SK-N-SH treated with all-trans-retinoic acid at 6 μM for 48 hours (cell line): ENCODE data around the gene YEATS2.

Source experiments
- ARNTL ChIP-seq: fragments of 450-650 bp; formaldehyde crosslinking; IDR thresholded peaks from 2 replicates; pipeline ENCODE4 v1.5.0; 2020; ENCODE audit warnings: low read depth, mild to moderate bottlenecking, moderate library complexity, borderline replicate concordance
- BACH2 ChIP-seq: fragments of 250-450 bp; sonication (Bioruptor Pico); IDR thresholded peaks from 2 replicates; pipeline ENCODE4 v1.9.0; 2021; ENCODE audit warnings: mild to moderate bottlenecking, borderline replicate concordance
- ESRRG ChIP-seq: fragments of 250-450 bp; sonication (Bioruptor Pico); IDR thresholded peaks from 2 replicates; pipeline ENCODE4 v1.6.1; 2021; ENCODE audit warnings: mild to moderate bottlenecking
- PPARA ChIP-seq: fragments of 250-450 bp; sonication (Bioruptor Pico); IDR thresholded peaks from 2 replicates; pipeline ENCODE4 v1.5.0; 2020; ENCODE audit warnings: mild to moderate bottlenecking, borderline replicate concordance
- TCF4 ChIP-seq: fragments of 250-450 bp; sonication (Bioruptor Pico); IDR thresholded peaks from 2 replicates; pipeline ENCODE4 v1.8.0; 2021; ENCODE audit warnings: mild to moderate bottlenecking, moderate library complexity, borderline replicate concordance
- TOX ChIP-seq: fragments of 250-450 bp; sonication (Bioruptor Pico); IDR thresholded peaks from 2 replicates; pipeline ENCODE4 v1.8.0; 2021; ENCODE audit warnings: mild to moderate bottlenecking, moderate library complexity, borderline replicate concordance
- ZC3H10 ChIP-seq: fragments of 250-450 bp; sonication (Bioruptor Pico); IDR thresholded peaks from 2 replicates; pipeline ENCODE4 v1.5.1; 2021; ENCODE audit warnings: mild to moderate bottlenecking, moderate library complexity
- ZNF8 ChIP-seq: fragments of 450-650 bp; formaldehyde crosslinking; IDR thresholded peaks from 2 replicates; pipeline ENCODE4 v1.5.0; 2020; ENCODE audit warnings: mild to moderate bottlenecking, moderate library complexity
- TF ChIP-seq, protein P1 (sequence below): fragments of 250-450 bp; sonication (Bioruptor Pico); IDR thresholded peaks from 2 replicates; pipeline ENCODE4 v1.5.1; 2020; ENCODE audit warnings: low read depth, mild to moderate bottlenecking, moderate library complexity
- TF ChIP-seq, protein P2 (sequence below): fragments of 250-450 bp; sonication (Bioruptor Pico); IDR thresholded peaks from 2 replicates; pipeline ENCODE4 v1.8.0; 2020; ENCODE audit warnings: mild to moderate bottlenecking, moderate library complexity, borderline replicate concordance
- TF ChIP-seq, protein P3 (sequence below): fragments of 250-450 bp; sonication (Bioruptor Pico); IDR thresholded peaks from 2 replicates; pipeline ENCODE4 v1.5.1; 2021; ENCODE audit warnings: mild to moderate bottlenecking, moderate library complexity

DNA sequence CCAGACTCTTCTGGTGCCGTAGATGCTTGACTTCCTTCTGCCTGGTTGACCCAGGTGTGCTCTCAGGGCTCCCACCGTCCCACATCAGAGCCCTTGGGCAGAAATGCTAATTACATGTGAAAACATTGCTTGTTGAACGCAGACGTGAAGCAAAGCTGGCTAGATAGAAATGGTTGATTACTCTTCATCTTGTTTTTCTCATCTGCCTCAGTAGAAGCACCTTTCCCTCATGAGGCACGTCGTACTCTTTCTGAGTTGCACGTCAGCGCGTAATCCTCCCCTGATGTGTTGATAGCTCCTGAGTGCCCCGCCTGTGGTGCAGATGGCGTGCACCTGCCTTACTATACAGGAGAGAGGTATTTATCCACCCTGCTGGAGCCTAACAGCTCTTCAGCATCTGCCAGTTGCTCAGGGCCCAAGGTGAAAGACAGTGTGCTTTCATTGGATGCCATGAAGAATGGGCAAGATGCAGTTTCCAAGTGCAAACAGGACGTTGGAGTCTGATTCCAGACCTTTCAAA, 109.7 kb downstream of the YEATS2 start:
- TF ChIP-seq, protein P1, sequence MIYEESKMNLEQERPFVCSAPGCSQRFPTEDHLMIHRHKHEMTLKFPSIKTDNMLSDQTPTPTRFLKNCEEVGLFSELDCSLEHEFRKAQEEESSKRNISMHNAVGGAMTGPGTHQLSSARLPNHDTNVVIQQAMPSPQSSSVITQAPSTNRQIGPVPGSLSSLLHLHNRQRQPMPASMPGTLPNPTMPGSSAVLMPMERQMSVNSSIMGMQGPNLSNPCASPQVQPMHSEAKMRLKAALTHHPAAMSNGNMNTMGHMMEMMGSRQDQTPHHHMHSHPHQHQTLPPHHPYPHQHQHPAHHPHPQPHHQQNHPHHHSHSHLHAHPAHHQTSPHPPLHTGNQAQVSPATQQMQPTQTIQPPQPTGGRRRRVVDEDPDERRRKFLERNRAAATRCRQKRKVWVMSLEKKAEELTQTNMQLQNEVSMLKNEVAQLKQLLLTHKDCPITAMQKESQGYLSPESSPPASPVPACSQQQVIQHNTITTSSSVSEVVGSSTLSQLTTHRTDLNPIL, result no peak
- TF ChIP-seq TOX (CRISPR knock-in tag) (no peak), ESRRG (CRISPR knock-in tag) (no peak), PPARA (CRISPR knock-in tag) (no peak), BACH2 (CRISPR knock-in tag) (no peak), TCF4 (CRISPR knock-in tag) (no peak), ARNTL (CRISPR knock-in tag) (no peak), ZC3H10 (CRISPR knock-in tag) (no peak), ZNF8 (no peak)
- TF ChIP-seq, protein P2, sequence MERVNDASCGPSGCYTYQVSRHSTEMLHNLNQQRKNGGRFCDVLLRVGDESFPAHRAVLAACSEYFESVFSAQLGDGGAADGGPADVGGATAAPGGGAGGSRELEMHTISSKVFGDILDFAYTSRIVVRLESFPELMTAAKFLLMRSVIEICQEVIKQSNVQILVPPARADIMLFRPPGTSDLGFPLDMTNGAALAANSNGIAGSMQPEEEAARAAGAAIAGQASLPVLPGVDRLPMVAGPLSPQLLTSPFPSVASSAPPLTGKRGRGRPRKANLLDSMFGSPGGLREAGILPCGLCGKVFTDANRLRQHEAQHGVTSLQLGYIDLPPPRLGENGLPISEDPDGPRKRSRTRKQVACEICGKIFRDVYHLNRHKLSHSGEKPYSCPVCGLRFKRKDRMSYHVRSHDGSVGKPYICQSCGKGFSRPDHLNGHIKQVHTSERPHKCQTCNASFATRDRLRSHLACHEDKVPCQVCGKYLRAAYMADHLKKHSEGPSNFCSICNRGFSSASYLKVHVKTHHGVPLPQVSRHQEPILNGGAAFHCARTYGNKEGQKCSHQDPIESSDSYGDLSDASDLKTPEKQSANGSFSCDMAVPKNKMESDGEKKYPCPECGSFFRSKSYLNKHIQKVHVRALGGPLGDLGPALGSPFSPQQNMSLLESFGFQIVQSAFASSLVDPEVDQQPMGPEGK (CRISPR knock-in tag), result no peak
- TF ChIP-seq, protein P3, sequence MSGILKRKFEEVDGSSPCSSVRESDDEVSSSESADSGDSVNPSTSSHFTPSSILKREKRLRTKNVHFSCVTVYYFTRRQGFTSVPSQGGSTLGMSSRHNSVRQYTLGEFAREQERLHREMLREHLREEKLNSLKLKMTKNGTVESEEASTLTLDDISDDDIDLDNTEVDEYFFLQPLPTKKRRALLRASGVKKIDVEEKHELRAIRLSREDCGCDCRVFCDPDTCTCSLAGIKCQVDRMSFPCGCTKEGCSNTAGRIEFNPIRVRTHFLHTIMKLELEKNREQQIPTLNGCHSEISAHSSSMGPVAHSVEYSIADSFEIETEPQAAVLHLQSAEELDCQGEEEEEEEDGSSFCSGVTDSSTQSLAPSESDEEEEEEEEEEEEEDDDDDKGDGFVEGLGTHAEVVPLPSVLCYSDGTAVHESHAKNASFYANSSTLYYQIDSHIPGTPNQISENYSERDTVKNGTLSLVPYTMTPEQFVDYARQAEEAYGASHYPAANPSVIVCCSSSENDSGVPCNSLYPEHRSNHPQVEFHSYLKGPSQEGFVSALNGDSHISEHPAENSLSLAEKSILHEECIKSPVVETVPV, result no peak
